IMR-90 (cell line): ENCODE data around the gene IP6K2. TPM values are rescaled to one million over a fixed set of nuclear protein-coding genes. Genes with fewer than 3 reads are reported as not detected.

Experiments used
- ATAC-seq: fragments of 200-7000 bp; cut with Tn5 transposase; 2 replicates; pipeline ENCODE4 v1.9.1; 2020; ENCODE audit warnings: low read depth, mild to moderate bottlenecking, moderate library complexity
- BruUV-seq: library from RNA; stranded (reverse); fragments of 400-500 nt; replicated peaks from 2 replicates; lab custom pipeline; 2021; lab: Mats Ljungman, UMichigan
- CTCF ChIA-PET: fragments of 300-600 bp; formaldehyde crosslinking; extraction: SDS; loops from one replicate; lab custom pipeline; 2021; ENCODE audit warnings: antibody characterized with exemption; lab: Yijun Ruan, JAX
- POLR2A ChIA-PET: fragments of 300-600 bp; sonication (Branson Sonifier 250); formaldehyde crosslinking; loops from one replicate; lab custom pipeline; 2022; ENCODE audit warnings: antibody characterized with exemption; ENCODE audit not compliant: unreplicated experiment; lab: Charles Lee
- DNase-seq: peaks from one replicate; pipeline ENCODE4 v3.0.0; 2013
- H2AFZ ChIP-seq: replicated peaks from 2 replicates; pipeline ENCODE3; 2013; ENCODE audit warnings: low read length, mild to moderate bottlenecking; ENCODE audit not compliant: poor library complexity
- H2AK5ac ChIP-seq: 2 replicates; pipeline ENCODE4 v1.6.1; 2013; ENCODE audit warnings: low read depth, low read length, inconsistent platforms
- H2AK9ac ChIP-seq: replicated peaks from 2 replicates; pipeline ENCODE3; 2013; ENCODE audit warnings: mild to moderate bottlenecking, low read depth, low read length, moderate library complexity; ENCODE audit not compliant: poor library complexity
- H2BK120ac ChIP-seq: 2 replicates; pipeline ENCODE4 v1.6.1; 2013; ENCODE audit warnings: low read depth, low read length, inconsistent platforms
- H2BK15ac ChIP-seq: 3 replicates; pipeline ENCODE4 v1.6.1; 2013; ENCODE audit warnings: low read depth, low read length, inconsistent platforms
- H2BK20ac ChIP-seq: 2 replicates; pipeline ENCODE4 v1.6.1; 2013; ENCODE audit warnings: low read depth, mild to moderate bottlenecking, inconsistent platforms, low read length, moderate library complexity
- H2BK5ac ChIP-seq: 2 replicates; pipeline ENCODE4 v1.6.1; 2013; ENCODE audit warnings: mild to moderate bottlenecking, low read depth, low read length, inconsistent platforms; ENCODE audit not compliant: poor library complexity, severe bottlenecking
- H3K14ac ChIP-seq: replicated peaks from 2 replicates; pipeline ENCODE4 v1.6.1; 2013; ENCODE audit warnings: low read depth, low read length, inconsistent platforms
- H3K18ac ChIP-seq: 2 replicates; pipeline ENCODE4 v1.6.1; 2013; ENCODE audit warnings: low read depth, low read length, control low read depth
- H3K23ac ChIP-seq: 2 replicates; pipeline ENCODE4 v1.6.1; 2013; ENCODE audit warnings: low read depth, low read length, inconsistent platforms
- H3K27ac ChIP-seq: 2 replicates; pipeline ENCODE4 v1.5.1; 2013; ENCODE audit warnings: mild to moderate bottlenecking, control low read depth, low read length; ENCODE audit not compliant: insufficient read depth
- H3K27me3 ChIP-seq: 2 replicates; pipeline ENCODE4 v1.6.1; 2013; ENCODE audit warnings: low read length; ENCODE audit not compliant: control insufficient read depth, insufficient read depth
- H3K36me3 ChIP-seq: 2 replicates; pipeline ENCODE4 v1.6.1; 2013; ENCODE audit warnings: low read length, mixed read lengths; ENCODE audit not compliant: control insufficient read depth, insufficient read depth
- H3K4ac ChIP-seq: 2 replicates; pipeline ENCODE4 v1.6.1; 2013; ENCODE audit warnings: low read depth, low read length, inconsistent platforms
- H3K4me1 ChIP-seq: 2 replicates; pipeline ENCODE4 v1.6.1; 2013; ENCODE audit warnings: low read length, mixed read lengths; ENCODE audit not compliant: control insufficient read depth, insufficient read depth
- H3K4me2 ChIP-seq: 2 replicates; pipeline ENCODE4 v1.6.1; 2013; ENCODE audit warnings: low read depth, mild to moderate bottlenecking, control low read depth, low read length, moderate library complexity
- H3K4me3 ChIP-seq: 2 replicates; pipeline ENCODE4 v1.5.1; 2013; ENCODE audit warnings: low read depth, mild to moderate bottlenecking, control low read depth, low read length, moderate library complexity; ENCODE audit not compliant: insufficient read depth
- H3K56ac ChIP-seq: 2 replicates; pipeline ENCODE4 v1.6.1; 2013; ENCODE audit warnings: low read length, inconsistent platforms; ENCODE audit not compliant: insufficient read depth; ENCODE audit errors: extremely low read depth
- H3K79me1 ChIP-seq, 2 experiments: 2 replicates each; pipeline ENCODE4 v1.6.1; 2013; ENCODE audit warnings: low read length in 2 of 2, inconsistent platforms in 1 of 2, low read depth in 1 of 2
- H3K9ac ChIP-seq: 2 replicates; pipeline ENCODE4 v1.6.1; 2013; ENCODE audit warnings: low read depth, low read length, control low read depth
- H3K9me1 ChIP-seq: 2 replicates; pipeline ENCODE4 v1.6.1; 2013; ENCODE audit warnings: low read length, inconsistent platforms; ENCODE audit not compliant: insufficient read depth
- H3K9me3 ChIP-seq: 2 replicates; pipeline ENCODE4 v1.6.1; 2013; ENCODE audit warnings: low read length; ENCODE audit not compliant: control insufficient read depth, insufficient read depth
- H4K20me1 ChIP-seq: 2 replicates; pipeline ENCODE4 v1.6.1; 2013; ENCODE audit warnings: low read length, inconsistent platforms; ENCODE audit not compliant: insufficient read depth
- H4K5ac ChIP-seq: 2 replicates; pipeline ENCODE4 v1.6.1; 2013; ENCODE audit warnings: mild to moderate bottlenecking, low read depth, low read length, control low read depth
- H4K8ac ChIP-seq, 2 experiments: 2 replicates each; pipeline ENCODE4 v1.6.1; 2013; ENCODE audit warnings: low read depth in 2 of 2, low read length in 2 of 2, control low read depth in 1 of 2, inconsistent platforms in 1 of 2
- H4K91ac ChIP-seq: 2 replicates; pipeline ENCODE4 v1.6.1; 2013; ENCODE audit warnings: low read depth, low read length, inconsistent platforms; ENCODE audit not compliant: insufficient read depth
- ELK1 ChIP-seq: fragments of 150-350 bp; IDR thresholded peaks from 2 replicates; pipeline ENCODE4 v1.6.1; 2016; ENCODE audit warnings: low read depth, mild to moderate bottlenecking, low read length, moderate library complexity, borderline replicate concordance
- FOS ChIP-seq: fragments of 150-350 bp; IDR thresholded peaks from 2 replicates; pipeline ENCODE4 v1.6.1; 2016; ENCODE audit warnings: low read depth, low read length
- MAFK ChIP-seq: IDR thresholded peaks from 2 replicates; pipeline ENCODE4 v1.6.1; 2012; ENCODE audit warnings: low read depth, low read length, improper control_type of control experiment
- MAZ ChIP-seq: IDR thresholded peaks from 2 replicates; pipeline ENCODE4 v1.6.1; 2012; ENCODE audit warnings: low read depth, mild to moderate bottlenecking, low read length, improper control_type of control experiment, moderate library complexity, borderline replicate concordance
- MXI1 ChIP-seq: IDR thresholded peaks from 2 replicates; pipeline ENCODE4 v1.6.1; 2012; ENCODE audit warnings: low read depth, mild to moderate bottlenecking, low read length, moderate library complexity, borderline replicate concordance
- POLR2A ChIP-seq: IDR thresholded peaks from 2 replicates; pipeline ENCODE4 v1.6.1; 2012; ENCODE audit warnings: mild to moderate bottlenecking, low read depth, low read length
- RAD21 ChIP-seq: IDR thresholded peaks from 2 replicates; pipeline ENCODE4 v1.6.1; 2012; ENCODE audit warnings: low read length, improper control_type of control experiment
- WGBS, 2 experiments: methylation state at CpG; one replicate each; pipeline versions ENCODE4 v1.1.5 to v1.1.7; 2013; ENCODE audit warnings: missing lambda C conversion rate in 2 of 2; ENCODE audit not compliant: insufficient read length in 1 of 2; ENCODE audit errors: extremely low coverage in 2 of 2; 5-methylcytosine and 5-hydroxymethylcytosine counted together
- dilution Hi-C: fragments of 300-500 bp; cut with HindIII; formaldehyde crosslinking; loops from one replicate; pipeline ENCODE4 v1.14.3; 2018; ENCODE audit warnings: low sequenced_read_pairs; ENCODE audit not compliant: unreplicated experiment
- in situ Hi-C: fragments of 300-500 bp; cut with MboI; formaldehyde crosslinking; loops from 3 replicates; pipeline ENCODE4 v1.14.3; 2019; ENCODE audit warnings: low sequenced_read_pairs, inconsistent platforms, mixed read lengths
- intact Hi-C: fragments of 100-400 bp; cut with micrococcal nuclease; formaldehyde crosslinking; loops from 2 replicates; pipeline ENCODE4 v1.10.0; 2022
- polyA plus RNA-seq, 3 experiments: library from polyadenylated mRNA; depleted of rRNA; stranded (reverse); fragments of >200 nt; gene quantifications; 2 replicates each; pipeline ENCODE4 v1.2.3, GENCODE V29; 2012; ENCODE audit warnings: low replicate concordance in 1 of 3
- total RNA-seq: library from RNA; depleted of rRNA; stranded (reverse); fragments of >200 nt; gene quantifications from 2 replicates; pipeline ENCODE4 v1.2.3, GENCODE V29; 2012

The IP6K2 gene
- total and polyA plus RNA-seq, 2 of the 4 experiments (the other 2 are of a cell fraction), result 73.7 to 169 TPM

GRCh38 chr3:48684054-48684349 is 33.0 kb downstream of the IP6K2 start:
- POLR2A ChIA-PET, result no interaction called here
- peak overlapping the region; percentile 92 for H3K14ac ChIP-seq
- peak overlapping the region; percentile 65 for H3K27ac ChIP-seq
- peak overlapping the region; percentile 78 for H2BK120ac ChIP-seq
- H3K4ac ChIP-seq, result peak overlapping the region; percentile 83
- peak overlapping the region; percentile 61; the same call in 2 of the 3 replicates for H2BK15ac ChIP-seq
- H4K8ac ChIP-seq, result peak overlapping the region; percentile 4 to 81; a peak in 3 of 4 replicates
- H3K9me1 ChIP-seq, result peaks cover 52% of the 10 kb centered on the region
- BruUV-seq, result no TSS peak
- peak overlapping the region; percentile 99 for H3K4me3 ChIP-seq
- dilution Hi-C loops (no loop called here), in situ Hi-C loops (no loop called here), intact Hi-C loops (loop anchor here (2.0 kb wide), 1 partner anchor 49 kb away; the partner anchor contains the start of gene SLC26A6)
- no peaks in the 10 kb centered on the region for H3K9me3 ChIP-seq
- no CpG with 5 or more reads among the region's 8 CpGs for WGBS, 2 experiments
- ATAC-seq, result no peak
- H3K9ac ChIP-seq, result peak overlapping the region; percentile 99
- H2AK9ac ChIP-seq, result peak overlapping the region; percentile 99
- no peak for TF ChIP-seq RAD21
- TF ChIP-seq MXI1, result no peak
- TF ChIP-seq MAFK, result no peak
- no peak for TF ChIP-seq FOS
- no peak for TF ChIP-seq ELK1
- no peak for TF ChIP-seq MAZ
- no peak for TF ChIP-seq POLR2A
- DNase-seq, result no peak
- peaks cover 37% of the 10 kb centered on the region for H4K20me1 ChIP-seq
- peak overlapping the region; percentile 84 for H3K4me2 ChIP-seq
- H4K5ac ChIP-seq, result peak overlapping the region; percentile 60
- peaks cover 47% of the 10 kb centered on the region for H3K4me1 ChIP-seq
- peaks cover 22 to 75% of the 10 kb centered on the region in 2 experiments for H3K79me1 ChIP-seq
- H3K56ac ChIP-seq, result no peak overlapping the region
- no peaks in the 10 kb centered on the region for H3K27me3 ChIP-seq
- peak overlapping the region; percentile 55 for H2AK5ac ChIP-seq
- H2BK20ac ChIP-seq, result 0 out of 2 replicates have a peak overlapping the region, but pooled peaks have one; percentile 6
- peak overlapping the region; percentile 62 for H2BK5ac ChIP-seq
- CTCF ChIA-PET, result no interaction called here
- peaks cover 55% of the 10 kb centered on the region for H3K36me3 ChIP-seq
- H3K23ac ChIP-seq, result peak overlapping the region; percentile 95
- peak overlapping the region; percentile 62 for H3K18ac ChIP-seq
- H2AFZ ChIP-seq, result peak overlapping the region; percentile 83
- peak overlapping the region; percentile 46 for H4K91ac ChIP-seq
